Sciatic nerve (tissue), 2 donors: Measurements from ENCODE around the gene XRN2. TPM values are rescaled to one million over a fixed set of nuclear protein-coding genes. Genes with fewer than 3 reads are reported as not detected.
A peak's percentile ranks its signal among the peaks of the same experiment; 100 is the strongest.

Source experiments
- ATAC-seq: fragments of 200-7000 bp; cut with Tn5 transposase; one replicate; pipeline ENCODE4 v1.9.1; 2020; ENCODE audit warnings: mild to moderate bottlenecking, moderate library complexity
- DNase-seq: peaks from one replicate; pipeline ENCODE4 v3.0.0-alpha.2; 2020; ENCODE audit warnings: low spot score
- intact Hi-C: fragments of 100-400 bp; cut with DNase I; formaldehyde crosslinking; loops from one replicate; pipeline ENCODE4 v1.14.2; 2022
- total RNA-seq: library from RNA; stranded (reverse); fragmentation: NEBNext Ultra II Directional; extraction: Animal tissue kit (Norgen Biotek cat#: 25700); gene quantifications from one replicate; pipeline ENCODE4 v1.2.1, GENCODE V29; 2021
- donor health status: DM: no; HTN: no; CAD: no.
- donor health status: DM: no; HTN: no; CAD: no.

XRN2 gene
- total RNA-seq, 1 donor from 2014 or later = 45.3 TPM

GRCh38 chr20:21291026-21291425, 12.1 kb upstream of the XRN2 start:
- intact Hi-C loops = no loop called here
- ATAC-seq = no peak
- no peak for DNase-seq

GRCh38 chr20:21294755-21295154, 8.4 kb upstream of the XRN2 start:
- intact Hi-C loops = no loop called here
- ATAC-seq = no peak

GRCh38 chr20:21301940-21302663, 1.0 kb upstream of the XRN2 start:
- ATAC-seq (no peak), DNase-seq (no peak)
- intact Hi-C loops = no loop called here

More at GRCh38 chr20:21294755-21295154, 8.4 kb upstream of the XRN2 start:
- DNase-seq = no peak

GRCh38 chr20:21302664-21303060, 469 bp upstream of the XRN2 start:
- ATAC-seq (no peak), DNase-seq (no peak)
- intact Hi-C loops = no loop called here

GRCh38 chr20:21303872-21304586, 898 bp downstream of the XRN2 start:
- ATAC-seq = peak; percentile 14
- DNase-seq = no peak
- intact Hi-C loops = no loop called here

- no peak for ATAC-seq
Observed at GRCh38 chr20:21308340-21308739, 5.2 kb downstream of the XRN2 start.

GRCh38 chr20:21309678-21310467, 6.7 kb downstream of the XRN2 start:
- DNase-seq (no peak), ATAC-seq (no peak)
- intact Hi-C loops = no loop called here

More at GRCh38 chr20:21308340-21308739, 5.2 kb downstream of the XRN2 start:
- no peak for DNase-seq
- intact Hi-C loops = no loop called here

GRCh38 chr20:21312813-21313474, 9.8 kb downstream of the XRN2 start:
- intact Hi-C loops = no loop called here
- DNase-seq (no peak), ATAC-seq (no peak)

- ATAC-seq = no peak
- intact Hi-C loops = loop anchor here (5.0 kb wide), 1 partner anchor 318 kb away; no protein-coding TSS in a partner anchor
- no peak for DNase-seq
Observed at GRCh38 chr20:21315138-21315537, 12.0 kb downstream of the XRN2 start.

GRCh38 chr20:21322083-21322710, 19.1 kb downstream of the XRN2 start:
- no peak for DNase-seq
- intact Hi-C loops = no loop called here
- ATAC-seq = no peak

- no peak for ATAC-seq
- intact Hi-C loops = no loop called here
- DNase-seq = no peak
Observed at GRCh38 chr20:21322921-21323331, 19.8 kb downstream of the XRN2 start.

GRCh38 chr20:21323640-21324039, 20.5 kb downstream of the XRN2 start:
- ATAC-seq (no peak), DNase-seq (no peak)
- intact Hi-C loops = no loop called here

GRCh38 chr20:21324126-21324525, 21.0 kb downstream of the XRN2 start:
- ATAC-seq (no peak), DNase-seq (no peak)
- intact Hi-C loops = no loop called here

- DNase-seq (no peak), ATAC-seq (no peak)
- intact Hi-C loops = no loop called here
Observed at GRCh38 chr20:21325296-21325695, 22.2 kb downstream of the XRN2 start.

GRCh38 chr20:21326700-21327099, 23.6 kb downstream of the XRN2 start:
- no peak for ATAC-seq
- intact Hi-C loops = no loop called here
- DNase-seq = no peak

- ATAC-seq = no peak
- DNase-seq = no peak
- intact Hi-C loops = no loop called here
Observed at GRCh38 chr20:21336455-21337151, 33.5 kb downstream of the XRN2 start.

- no peak for DNase-seq
- ATAC-seq = no peak
- intact Hi-C loops = no loop called here
Observed at GRCh38 chr20:21338291-21338690, 35.2 kb downstream of the XRN2 start.

GRCh38 chr20:21339499-21339898, 36.4 kb downstream of the XRN2 start:
- intact Hi-C loops = no loop called here
- no peak for ATAC-seq
- DNase-seq = no peak
